Inferior parietal cortex (tissue), 1 donor: ENCODE measurements around the gene FBXO21.
"Not testable (repeated sequence)": the region's sequence is repeated elsewhere in the genome, so short reads cannot be mapped to it uniquely, and the experiment has no call there.

Experiments
- DNase-seq: peaks from one replicate; pipeline ENCODE4 v3.0.0-alpha.2; 2016; ENCODE audit errors: extremely low spot score

FBXO21 gene

GRCh38 chr12:117199956-117200744 is 9.9 kb upstream of the FBXO21 start:
- DNase-seq: not testable (repeated sequence)

GRCh38 chr12:117196334-117196733 is 6.1 kb upstream of the FBXO21 start:
- DNase-seq: not testable (repeated sequence)

GRCh38 chr12:117195027-117195426 is 4.8 kb upstream of the FBXO21 start:
- DNase-seq: not testable (repeated sequence)

- no peak for DNase-seq
Measured at GRCh38 chr12:117193903-117194302, 3.6 kb upstream of the FBXO21 start.

- not testable (repeated sequence) for DNase-seq
Measured at GRCh38 chr12:117192581-117192980, 2.3 kb upstream of the FBXO21 start.

- no peak for DNase-seq
Measured at GRCh38 chr12:117192057-117192456, 1.8 kb upstream of the FBXO21 start.

- peak; percentile 25 for DNase-seq
Measured at GRCh38 chr12:117189725-117190209, 503 bp downstream of the FBXO21 start.

- DNase-seq: peak; percentile 69
Measured at GRCh38 chr12:117188961-117189724, 1.1 kb downstream of the FBXO21 start.

- DNase-seq: no peak
Measured at GRCh38 chr12:117188121-117188665, 2.1 kb downstream of the FBXO21 start.

- no peak for DNase-seq
Measured at GRCh38 chr12:117187421-117187820, 2.8 kb downstream of the FBXO21 start.

- DNase-seq: no peak
Measured at GRCh38 chr12:117182866-117183265, 7.4 kb downstream of the FBXO21 start.

- DNase-seq: not testable (repeated sequence)
Measured at GRCh38 chr12:117181468-117181843, 8.8 kb downstream of the FBXO21 start.

- DNase-seq: no peak
Measured at GRCh38 chr12:117180758-117181467, 9.4 kb downstream of the FBXO21 start.

GRCh38 chr12:117178745-117179144 is 11.5 kb downstream of the FBXO21 start:
- DNase-seq: no peak

GRCh38 chr12:117178301-117178700 is 12.0 kb downstream of the FBXO21 start:
- no peak for DNase-seq

GRCh38 chr12:117172168-117172567 is 18.1 kb downstream of the FBXO21 start:
- DNase-seq: no peak

GRCh38 chr12:117171499-117172162 is 18.6 kb downstream of the FBXO21 start:
- DNase-seq: no peak

- DNase-seq: no peak
Measured at GRCh38 chr12:117169548-117169947, 20.7 kb downstream of the FBXO21 start.

- DNase-seq: no peak
Measured at GRCh38 chr12:117168976-117169375, 21.3 kb downstream of the FBXO21 start.

GRCh38 chr12:117167769-117168168 is 22.5 kb downstream of the FBXO21 start:
- DNase-seq: no peak

- no peak for DNase-seq
Measured at GRCh38 chr12:117166107-117166506, 24.2 kb downstream of the FBXO21 start.
